SU-DHL-6 (cell line): ENCODE results near the gene TLK1.

Experiments used
- CTCF ChIP-seq: fragments of 200-600 bp; sonication (generic); IDR thresholded peaks from one replicate; pipeline ENCODE4 v1.5.1; 2017; ENCODE audit warnings: antibody characterized with exemption, mild to moderate bottlenecking, low read length, moderate library complexity; ENCODE audit not compliant: insufficient read depth, poor library complexity, severe bottlenecking
- EZH2phosphoT487 ChIP-seq: fragments of 200-600 bp; sonication (generic), shearing (Covaris generic); conservative IDR thresholded peaks from 2 replicates; pipeline ENCODE4 v1.6.1; 2018; ENCODE audit warnings: mild to moderate bottlenecking, antibody characterized with exemption, low read length, moderate library complexity, mixed read lengths

- no peak for TF ChIP-seq CTCF
- no peak for TF ChIP-seq EZH2phosphoT487
Measured at GRCh38 chr2:171169839-171170238, 9.1 kb upstream of the TLK1 start.
